CD4-positive, alpha-beta T cell (primary cell): ENCODE results near the gene JAM2. TPM values are rescaled to one million over a fixed set of nuclear protein-coding genes. Genes with fewer than 3 reads are reported as not detected.

ENCODE experiments used
- ATAC-seq: fragments of 200-7000 bp; cut with Tn5 transposase; one replicate; pipeline ENCODE4 v1.10.0; 2022; ENCODE audit warnings: mild to moderate bottlenecking; ENCODE audit not compliant: poor library complexity
- CTCF ChIA-PET: fragments of 350-600 bp; sonication (Branson Sonifier 250); formaldehyde crosslinking; loops from one replicate; lab custom pipeline; 2021; ENCODE audit warnings: antibody characterized with exemption, inconsistent platforms; lab: Charles Lee
- POLR2A ChIA-PET: fragments of 350-600 bp; sonication (Branson Sonifier 250); formaldehyde crosslinking; loops from one replicate; lab custom pipeline; 2021; ENCODE audit warnings: antibody characterized with exemption, inconsistent platforms; lab: Charles Lee
- DNase-seq, 14 experiments: peaks; one replicate each; pipeline ENCODE4 v3.0.0-alpha.2; 2013 to 2020; ENCODE audit warnings: mixed read lengths in 2 of 14
- H3K27ac ChIP-seq, 2 donors: one replicate each; pipeline versions ENCODE4 v1.5.1 to v1.7.0; 2013; ENCODE audit warnings: low read length in 2 of 2, low read depth in 1 of 2, mild to moderate bottlenecking in 1 of 2
- H3K27me3 ChIP-seq, 2 experiments: 1 replicate in 1 of 2; 2 replicates in 1 of 2; pipeline versions ENCODE4 v1.6.1 to v1.7.0; 2013; ENCODE audit warnings: low read length in 2 of 2, control low read depth in 1 of 2, mild to moderate bottlenecking in 1 of 2, moderate library complexity in 1 of 2; ENCODE audit not compliant: insufficient read depth in 2 of 2, control insufficient read depth in 1 of 2
- H3K36me3 ChIP-seq: one replicate; pipeline ENCODE4 v1.6.1; 2013; ENCODE audit warnings: low read length, control low read depth; ENCODE audit not compliant: insufficient read depth
- H3K4me1 ChIP-seq: one replicate; pipeline ENCODE4 v1.6.1; 2013; ENCODE audit warnings: low read length, control low read depth; ENCODE audit not compliant: insufficient read depth
- H3K4me3 ChIP-seq: one replicate; pipeline ENCODE4 v1.5.1; 2013; ENCODE audit warnings: mild to moderate bottlenecking, low read length, moderate library complexity
- H3K9me3 ChIP-seq, 2 experiments: 1 replicate in 1 of 2; 2 replicates in 1 of 2; pipeline versions ENCODE4 v1.6.1 to v1.7.0; 2013; ENCODE audit warnings: low read length in 2 of 2, mild to moderate bottlenecking in 2 of 2, control low read depth in 1 of 2, moderate library complexity in 1 of 2; ENCODE audit not compliant: control insufficient read depth in 1 of 2, insufficient read depth in 1 of 2
- H3K27ac Mint-ChIP-seq: one replicate; pipeline ENCODE4 v1.8.0; 2020; ENCODE audit warnings: mixed read lengths
- H3K27me3 Mint-ChIP-seq: one replicate; pipeline ENCODE4 v1.8.0; 2021; ENCODE audit warnings: mixed read lengths
- H3K36me3 Mint-ChIP-seq: one replicate; pipeline ENCODE4 v1.8.0; 2021; ENCODE audit warnings: low read depth, mixed read lengths
- H3K4me1 Mint-ChIP-seq: one replicate; pipeline ENCODE4 v1.8.0; 2021; ENCODE audit warnings: low read depth, mixed read lengths
- H3K4me3 Mint-ChIP-seq: one replicate; pipeline ENCODE4 v1.8.0; 2020; ENCODE audit warnings: mild to moderate bottlenecking, mixed read lengths
- H3K9me3 Mint-ChIP-seq: one replicate; pipeline ENCODE4 v1.8.0; 2020; ENCODE audit warnings: mixed read lengths
- intact Hi-C, 2 experiments: fragments of 100-400 bp; cut with DNase I in 1 of 2; cut with micrococcal nuclease in 1 of 2; formaldehyde crosslinking; loops; one replicate each; pipeline versions ENCODE4 v1.15.1 to v1.9.0; 2023 to 2025; cut with DNase I, micrococcal nuclease
- total RNA-seq, 174 experiments: library from RNA in 2 of 174; stranded (reverse) in 2 of 174; gene quantifications; one replicate each; pipeline ENCODE4 v1.2.3 and lab custom pipeline; 2021 to 2026
- TF ChIP-seq, protein P1 (sequence below): fragments of 200-600 bp; IDR thresholded peaks from one replicate; pipeline ENCODE4 v1.8.0; 2022; ENCODE audit warnings: antibody characterized with exemption, mild to moderate bottlenecking

JAM2 gene
- total RNA-seq, 2 experiments from 2014 or later, result not detected

DNA sequence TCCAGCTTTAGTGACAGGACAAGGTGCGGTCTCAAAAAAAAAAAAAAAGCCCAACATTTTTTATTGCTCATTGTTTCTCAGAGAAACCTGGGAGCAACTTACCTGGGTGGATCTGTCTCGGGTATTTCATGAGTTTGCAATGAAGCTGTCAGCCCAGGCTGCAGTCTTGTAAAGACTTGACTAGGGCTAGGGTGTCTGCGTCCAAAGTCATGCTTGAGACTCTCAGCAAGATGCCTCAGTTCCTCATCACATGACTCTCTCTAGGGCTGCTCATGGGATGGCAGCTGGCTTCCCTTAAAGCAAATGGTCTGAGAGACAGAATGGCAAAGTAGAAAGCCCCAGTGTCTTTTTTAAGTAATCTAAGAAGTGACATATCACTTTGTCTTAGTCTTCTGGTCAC, 103.8 kb downstream of the JAM2 start:
- Histone ChIP-seq H3K4me1 (peaks cover 10% of the 10 kb centered on the region), H3K36me3 (peaks cover 31% of the 10 kb centered on the region), H3K4me3 (no peak overlapping the region), H3K27ac (no peak overlapping the region), H3K9me3 (no peaks in the 10 kb centered on the region), H3K27me3 (no peaks in the 10 kb centered on the region)
- no peak overlapping the region for H3K27ac Mint-ChIP-seq
- no peak overlapping the region for H3K4me3 Mint-ChIP-seq
- ATAC-seq, result no peak
- peaks cover 35% of the 10 kb centered on the region for H3K4me1 Mint-ChIP-seq
- TF ChIP-seq, protein P1, sequence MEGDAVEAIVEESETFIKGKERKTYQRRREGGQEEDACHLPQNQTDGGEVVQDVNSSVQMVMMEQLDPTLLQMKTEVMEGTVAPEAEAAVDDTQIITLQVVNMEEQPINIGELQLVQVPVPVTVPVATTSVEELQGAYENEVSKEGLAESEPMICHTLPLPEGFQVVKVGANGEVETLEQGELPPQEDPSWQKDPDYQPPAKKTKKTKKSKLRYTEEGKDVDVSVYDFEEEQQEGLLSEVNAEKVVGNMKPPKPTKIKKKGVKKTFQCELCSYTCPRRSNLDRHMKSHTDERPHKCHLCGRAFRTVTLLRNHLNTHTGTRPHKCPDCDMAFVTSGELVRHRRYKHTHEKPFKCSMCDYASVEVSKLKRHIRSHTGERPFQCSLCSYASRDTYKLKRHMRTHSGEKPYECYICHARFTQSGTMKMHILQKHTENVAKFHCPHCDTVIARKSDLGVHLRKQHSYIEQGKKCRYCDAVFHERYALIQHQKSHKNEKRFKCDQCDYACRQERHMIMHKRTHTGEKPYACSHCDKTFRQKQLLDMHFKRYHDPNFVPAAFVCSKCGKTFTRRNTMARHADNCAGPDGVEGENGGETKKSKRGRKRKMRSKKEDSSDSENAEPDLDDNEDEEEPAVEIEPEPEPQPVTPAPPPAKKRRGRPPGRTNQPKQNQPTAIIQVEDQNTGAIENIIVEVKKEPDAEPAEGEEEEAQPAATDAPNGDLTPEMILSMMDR, result no peak
- ChIA-PET POLR2A (interaction anchor here (1.0 to 1.2 kb wide), 2 partner anchors 8 to 48 kb away, joined by 3 read pairs; partner anchors contain the start of genes ATP5PF and GABPA), CTCF (no interaction called here)
- no peaks in the 10 kb centered on the region for H3K27me3 Mint-ChIP-seq
- peaks cover 54% of the 10 kb centered on the region for H3K36me3 Mint-ChIP-seq
- intact Hi-C loops, result no loop called here
- no peak for DNase-seq
- no peaks in the 10 kb centered on the region for H3K9me3 Mint-ChIP-seq

GRCh38 chr21:25744854-25745253, 105.8 kb downstream of the JAM2 start:
- ChIA-PET CTCF (interaction anchor here (1.4 kb wide), 1 partner anchor 12 kb away, joined by 5 read pairs; no protein-coding TSS in a partner anchor), POLR2A (interaction anchor here (1.2 kb wide), 1 partner anchor 10 kb away, joined by 3 read pairs; the partner anchor contains the start of gene ATP5PF)
- Histone ChIP-seq H3K27me3 (no peaks in the 10 kb centered on the region), H3K4me1 (peaks cover under 1% of the 10 kb centered on the region), H3K27ac (no peak overlapping the region), H3K36me3 (peaks cover 41% of the 10 kb centered on the region), H3K4me3 (no peak overlapping the region), H3K9me3 (no peaks in the 10 kb centered on the region)
- Mint-ChIP-seq H3K27ac (no peak overlapping the region), H3K36me3 (peaks cover 64% of the 10 kb centered on the region), H3K27me3 (no peaks in the 10 kb centered on the region), H3K4me1 (peaks cover 30% of the 10 kb centered on the region), H3K4me3 (no peak overlapping the region), H3K9me3 (no peaks in the 10 kb centered on the region)
- TF ChIP-seq, protein P1, result no peak
- DNase-seq (no peak), ATAC-seq (no peak)
- intact Hi-C loops, result no loop called here

- CTCF ChIA-PET, result no interaction called here
- Mint-ChIP-seq H3K9me3 (no peaks in the 10 kb centered on the region), H3K27ac (peak overlapping the region; percentile 59), H3K36me3 (peaks cover 77% of the 10 kb centered on the region), H3K4me3 (no peak overlapping the region), H3K4me1 (peaks cover 21% of the 10 kb centered on the region), H3K27me3 (no peaks in the 10 kb centered on the region)
- peaks cover 52% of the 10 kb centered on the region for H3K36me3 ChIP-seq
- DNase-seq (peak in 1 of 14 experiments; percentile 8), ATAC-seq (no peak)
- no peak overlapping the region for H3K4me3 ChIP-seq
- H3K4me1 ChIP-seq, result no peaks in the 10 kb centered on the region
- POLR2A ChIA-PET, result interaction anchor here (1.1 kb wide), 1 partner anchor 15 kb away, joined by 10 read pairs; the partner anchor contains the start of genes ATP5PF and GABPA
- TF ChIP-seq, protein P1, result no peak
- H3K9me3 ChIP-seq, result no peaks in the 10 kb centered on the region
- no peaks in the 10 kb centered on the region for H3K27me3 ChIP-seq
- intact Hi-C loops, result no loop called here
- H3K27ac ChIP-seq, result no peak overlapping the region
Observed at GRCh38 chr21:25750085-25750484, 111.0 kb downstream of the JAM2 start.
